ENCODE measurements around the gene SLC12A8. TPM values are rescaled to one million over a fixed set of nuclear protein-coding genes. Genes with fewer than 3 reads are reported as not detected.
A peak's percentile ranks its signal among the peaks of the same experiment; 100 is the strongest.

SLC12A8 gene
- total and polyA plus RNA-seq, 2 donors from 2014 or later = 5.4 to 29.1 TPM

GRCh38 chr3:125043599-125044151, 168.9 kb downstream of the SLC12A8 start:
- Histone ChIP-seq H3K27me3 (ENCODE audit: control insufficient read depth, insufficient read depth, low read length) (no peaks in the 10 kb centered on the region), H3K9me3 (ENCODE audit: control insufficient read depth in 2 of 3, insufficient read depth in 1 of 3, low read length in 3 of 3) (no peaks in the 10 kb centered on the region), H3K4me3 (ENCODE audit: low read length in 3 of 3) (no peak overlapping the region), H3K4me1 (ENCODE audit: control insufficient read depth in 2 of 3, insufficient read depth in 2 of 3, low read depth in 1 of 3, low read length in 3 of 3) (peaks cover 0 to 30% (median 0%) of the 10 kb centered on the region in 3 donors), H3K27ac (ENCODE audit: low read depth in 2 of 2, low read length in 2 of 2) (peak overlapping the region; percentile 75 to 79), H3K9ac (ENCODE audit: low read length in 3 of 3) (peak overlapping the region in 1 of 3 donors; percentile 30), H3K36me3 (ENCODE audit: control insufficient read depth in 2 of 3, insufficient read depth in 3 of 3, low read length in 3 of 3) (no peaks in the 10 kb centered on the region)
- TF ChIP-seq, protein P1, sequence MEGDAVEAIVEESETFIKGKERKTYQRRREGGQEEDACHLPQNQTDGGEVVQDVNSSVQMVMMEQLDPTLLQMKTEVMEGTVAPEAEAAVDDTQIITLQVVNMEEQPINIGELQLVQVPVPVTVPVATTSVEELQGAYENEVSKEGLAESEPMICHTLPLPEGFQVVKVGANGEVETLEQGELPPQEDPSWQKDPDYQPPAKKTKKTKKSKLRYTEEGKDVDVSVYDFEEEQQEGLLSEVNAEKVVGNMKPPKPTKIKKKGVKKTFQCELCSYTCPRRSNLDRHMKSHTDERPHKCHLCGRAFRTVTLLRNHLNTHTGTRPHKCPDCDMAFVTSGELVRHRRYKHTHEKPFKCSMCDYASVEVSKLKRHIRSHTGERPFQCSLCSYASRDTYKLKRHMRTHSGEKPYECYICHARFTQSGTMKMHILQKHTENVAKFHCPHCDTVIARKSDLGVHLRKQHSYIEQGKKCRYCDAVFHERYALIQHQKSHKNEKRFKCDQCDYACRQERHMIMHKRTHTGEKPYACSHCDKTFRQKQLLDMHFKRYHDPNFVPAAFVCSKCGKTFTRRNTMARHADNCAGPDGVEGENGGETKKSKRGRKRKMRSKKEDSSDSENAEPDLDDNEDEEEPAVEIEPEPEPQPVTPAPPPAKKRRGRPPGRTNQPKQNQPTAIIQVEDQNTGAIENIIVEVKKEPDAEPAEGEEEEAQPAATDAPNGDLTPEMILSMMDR (IDR thresholded peaks at IDR 0.05; ENCODE audit: borderline replicate concordance, extremely low read depth, insufficient read depth) = no peak
- no peak for FAIRE-seq
- intact Hi-C loops (cut with DNase I) = no loop called here
- peak in 2 of 5 donors; percentile 58 to 84 for DNase-seq

DNA sequence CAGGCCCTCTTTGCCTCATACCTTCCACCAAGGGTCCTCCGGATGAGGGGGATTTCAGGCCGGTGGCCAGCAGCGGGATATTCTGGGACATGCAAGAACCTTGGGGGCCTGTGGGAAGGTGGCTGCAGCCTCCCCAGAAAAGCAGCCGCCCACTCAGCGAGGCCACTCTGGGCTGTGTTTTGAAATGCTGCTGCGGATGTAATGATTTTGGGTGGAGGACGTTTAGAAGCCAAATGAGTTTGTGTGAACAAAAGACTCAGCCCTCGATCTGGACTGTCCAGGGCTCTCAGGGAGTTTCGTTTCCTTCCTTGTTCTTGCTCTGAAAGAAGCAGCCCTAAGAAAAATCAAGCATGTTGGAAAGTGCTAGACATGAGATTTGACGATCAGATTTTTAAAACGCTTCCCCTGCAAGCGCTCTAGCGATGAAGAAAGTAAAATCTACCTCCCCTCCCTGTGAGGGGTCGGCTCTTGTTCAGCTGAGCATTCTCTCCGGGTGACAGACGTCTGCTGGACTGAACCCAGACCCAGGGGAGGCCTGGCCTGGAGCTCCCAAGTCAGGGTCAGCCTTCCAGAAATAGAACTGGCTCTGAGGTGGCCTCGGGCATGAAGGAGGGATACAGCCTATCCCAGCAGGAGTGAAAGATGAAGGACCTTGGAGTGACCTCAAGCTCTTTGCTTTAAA, 169.7 kb downstream of the SLC12A8 start:
- Histone ChIP-seq H3K4me1 (ENCODE audit: control insufficient read depth in 2 of 3, insufficient read depth in 2 of 3, low read depth in 1 of 3, low read length in 3 of 3) (peaks cover 0 to 30% (median 0%) of the 10 kb centered on the region in 3 donors), H3K27ac (ENCODE audit: low read depth in 2 of 2, low read length in 2 of 2) (peak overlapping the region; percentile 75 to 79), H3K27me3 (ENCODE audit: control insufficient read depth, insufficient read depth, low read length) (no peaks in the 10 kb centered on the region), H3K9me3 (ENCODE audit: control insufficient read depth in 2 of 3, insufficient read depth in 1 of 3, low read length in 3 of 3) (no peaks in the 10 kb centered on the region), H3K4me3 (ENCODE audit: low read length in 3 of 3) (no peak overlapping the region), H3K9ac (ENCODE audit: low read length in 3 of 3) (no peak overlapping the region), H3K36me3 (ENCODE audit: control insufficient read depth in 2 of 3, insufficient read depth in 3 of 3, low read length in 3 of 3) (no peaks in the 10 kb centered on the region)
- no peak for FAIRE-seq
- TF ChIP-seq, protein P1 (IDR thresholded peaks at IDR 0.05; ENCODE audit: borderline replicate concordance, extremely low read depth, insufficient read depth) = no peak
- peak in 2 of 5 donors; percentile 46 to 72 for DNase-seq
- intact Hi-C loops (cut with DNase I) = no loop called here

GRCh38 chr3:125039131-125040100, 173.1 kb downstream of the SLC12A8 start:
- Histone ChIP-seq H3K27ac (ENCODE audit: low read depth in 2 of 2, low read length in 2 of 2) (peak overlapping the region; percentile 13 to 64), H3K36me3 (ENCODE audit: control insufficient read depth in 2 of 3, insufficient read depth in 3 of 3, low read length in 3 of 3) (no peaks in the 10 kb centered on the region), H3K4me1 (ENCODE audit: control insufficient read depth in 2 of 3, insufficient read depth in 2 of 3, low read depth in 1 of 3, low read length in 3 of 3) (peaks cover 0 to 24% (median 0%) of the 10 kb centered on the region in 3 donors), H3K9me3 (ENCODE audit: control insufficient read depth in 2 of 3, insufficient read depth in 1 of 3, low read length in 3 of 3) (no peaks in the 10 kb centered on the region), H3K9ac (ENCODE audit: low read length in 3 of 3) (no peak overlapping the region), H3K27me3 (ENCODE audit: control insufficient read depth, insufficient read depth, low read length) (no peaks in the 10 kb centered on the region), H3K4me3 (ENCODE audit: low read length in 3 of 3) (no peak overlapping the region)
- DNase-seq = peak in 4 of 5 donors; percentile 80 to 88 (median 82)
- intact Hi-C loops (cut with DNase I) = no loop called here
- TF ChIP-seq, protein P1 (IDR thresholded peaks at IDR 0.05; ENCODE audit: borderline replicate concordance, extremely low read depth, insufficient read depth) = no peak
- no peak for FAIRE-seq

All from kidney (tissue), 14 donors.